IMR-90 (cell line): Measurements from ENCODE around the gene WHRN. TPM values are rescaled to one million over a fixed set of nuclear protein-coding genes. Genes with fewer than 3 reads are reported as not detected.

Experiments used
- ATAC-seq: fragments of 200-7000 bp; cut with Tn5 transposase; 2 replicates; pipeline ENCODE4 v1.9.1; 2020; ENCODE audit warnings: low read depth, mild to moderate bottlenecking, moderate library complexity
- BruUV-seq: library from RNA; stranded (reverse); fragments of 400-500 nt; replicated peaks from 2 replicates; lab custom pipeline; 2021; lab: Mats Ljungman, UMichigan
- CTCF ChIA-PET: fragments of 300-600 bp; formaldehyde crosslinking; extraction: SDS; loops from one replicate; lab custom pipeline; 2021; ENCODE audit warnings: antibody characterized with exemption; lab: Yijun Ruan, JAX
- POLR2A ChIA-PET: fragments of 300-600 bp; sonication (Branson Sonifier 250); formaldehyde crosslinking; loops from one replicate; lab custom pipeline; 2022; ENCODE audit warnings: antibody characterized with exemption; ENCODE audit not compliant: unreplicated experiment; lab: Charles Lee
- DNase-seq: peaks from one replicate; pipeline ENCODE4 v3.0.0; 2013
- H2AFZ ChIP-seq: replicated peaks from 2 replicates; pipeline ENCODE3; 2013; ENCODE audit warnings: low read length, mild to moderate bottlenecking; ENCODE audit not compliant: poor library complexity
- H2AK5ac ChIP-seq: 2 replicates; pipeline ENCODE4 v1.6.1; 2013; ENCODE audit warnings: low read depth, low read length, inconsistent platforms
- H2AK9ac ChIP-seq: replicated peaks from 2 replicates; pipeline ENCODE3; 2013; ENCODE audit warnings: mild to moderate bottlenecking, low read depth, low read length, moderate library complexity; ENCODE audit not compliant: poor library complexity
- H2BK120ac ChIP-seq: 2 replicates; pipeline ENCODE4 v1.6.1; 2013; ENCODE audit warnings: low read depth, low read length, inconsistent platforms
- H2BK15ac ChIP-seq: 3 replicates; pipeline ENCODE4 v1.6.1; 2013; ENCODE audit warnings: low read depth, low read length, inconsistent platforms
- H2BK20ac ChIP-seq: 2 replicates; pipeline ENCODE4 v1.6.1; 2013; ENCODE audit warnings: low read depth, mild to moderate bottlenecking, inconsistent platforms, low read length, moderate library complexity
- H2BK5ac ChIP-seq: 2 replicates; pipeline ENCODE4 v1.6.1; 2013; ENCODE audit warnings: mild to moderate bottlenecking, low read depth, low read length, inconsistent platforms; ENCODE audit not compliant: poor library complexity, severe bottlenecking
- H3K14ac ChIP-seq: replicated peaks from 2 replicates; pipeline ENCODE4 v1.6.1; 2013; ENCODE audit warnings: low read depth, low read length, inconsistent platforms
- H3K18ac ChIP-seq: 2 replicates; pipeline ENCODE4 v1.6.1; 2013; ENCODE audit warnings: low read depth, low read length, control low read depth
- H3K23ac ChIP-seq: 2 replicates; pipeline ENCODE4 v1.6.1; 2013; ENCODE audit warnings: low read depth, low read length, inconsistent platforms
- H3K27ac ChIP-seq: 2 replicates; pipeline ENCODE4 v1.5.1; 2013; ENCODE audit warnings: mild to moderate bottlenecking, control low read depth, low read length; ENCODE audit not compliant: insufficient read depth
- H3K27me3 ChIP-seq: 2 replicates; pipeline ENCODE4 v1.6.1; 2013; ENCODE audit warnings: low read length; ENCODE audit not compliant: control insufficient read depth, insufficient read depth
- H3K36me3 ChIP-seq: 2 replicates; pipeline ENCODE4 v1.6.1; 2013; ENCODE audit warnings: low read length, mixed read lengths; ENCODE audit not compliant: control insufficient read depth, insufficient read depth
- H3K4ac ChIP-seq: 2 replicates; pipeline ENCODE4 v1.6.1; 2013; ENCODE audit warnings: low read depth, low read length, inconsistent platforms
- H3K4me1 ChIP-seq: 2 replicates; pipeline ENCODE4 v1.6.1; 2013; ENCODE audit warnings: low read length, mixed read lengths; ENCODE audit not compliant: control insufficient read depth, insufficient read depth
- H3K4me2 ChIP-seq: 2 replicates; pipeline ENCODE4 v1.6.1; 2013; ENCODE audit warnings: low read depth, mild to moderate bottlenecking, control low read depth, low read length, moderate library complexity
- H3K4me3 ChIP-seq: 2 replicates; pipeline ENCODE4 v1.5.1; 2013; ENCODE audit warnings: low read depth, mild to moderate bottlenecking, control low read depth, low read length, moderate library complexity; ENCODE audit not compliant: insufficient read depth
- H3K56ac ChIP-seq: 2 replicates; pipeline ENCODE4 v1.6.1; 2013; ENCODE audit warnings: low read length, inconsistent platforms; ENCODE audit not compliant: insufficient read depth; ENCODE audit errors: extremely low read depth
- H3K79me1 ChIP-seq, 2 experiments: 2 replicates each; pipeline ENCODE4 v1.6.1; 2013; ENCODE audit warnings: low read length in 2 of 2, inconsistent platforms in 1 of 2, low read depth in 1 of 2
- H3K9ac ChIP-seq: 2 replicates; pipeline ENCODE4 v1.6.1; 2013; ENCODE audit warnings: low read depth, low read length, control low read depth
- H3K9me1 ChIP-seq: 2 replicates; pipeline ENCODE4 v1.6.1; 2013; ENCODE audit warnings: low read length, inconsistent platforms; ENCODE audit not compliant: insufficient read depth
- H3K9me3 ChIP-seq: 2 replicates; pipeline ENCODE4 v1.6.1; 2013; ENCODE audit warnings: low read length; ENCODE audit not compliant: control insufficient read depth, insufficient read depth
- H4K20me1 ChIP-seq: 2 replicates; pipeline ENCODE4 v1.6.1; 2013; ENCODE audit warnings: low read length, inconsistent platforms; ENCODE audit not compliant: insufficient read depth
- H4K5ac ChIP-seq: 2 replicates; pipeline ENCODE4 v1.6.1; 2013; ENCODE audit warnings: mild to moderate bottlenecking, low read depth, low read length, control low read depth
- H4K8ac ChIP-seq, 2 experiments: 2 replicates each; pipeline ENCODE4 v1.6.1; 2013; ENCODE audit warnings: low read depth in 2 of 2, low read length in 2 of 2, control low read depth in 1 of 2, inconsistent platforms in 1 of 2
- H4K91ac ChIP-seq: 2 replicates; pipeline ENCODE4 v1.6.1; 2013; ENCODE audit warnings: low read depth, low read length, inconsistent platforms; ENCODE audit not compliant: insufficient read depth
- BHLHE40 ChIP-seq: fragments of 150-350 bp; IDR thresholded peaks from 2 replicates; pipeline ENCODE4 v1.6.1; 2016; ENCODE audit warnings: mild to moderate bottlenecking, low read depth, low read length
- CEBPB ChIP-seq: IDR thresholded peaks from 2 replicates; pipeline ENCODE4 v1.6.1; 2012; ENCODE audit warnings: low read depth, low read length, improper control_type of control experiment
- CHD1 ChIP-seq: IDR thresholded peaks from 2 replicates; pipeline ENCODE4 v1.6.1; 2012; ENCODE audit warnings: low read depth, low read length, improper control_type of control experiment
- CTCF ChIP-seq: conservative IDR thresholded peaks from 2 replicates; pipeline ENCODE4 v1.5.1; 2012; ENCODE audit warnings: mild to moderate bottlenecking, low read depth, low read length, improper control_type of control experiment
- FOS ChIP-seq: fragments of 150-350 bp; IDR thresholded peaks from 2 replicates; pipeline ENCODE4 v1.6.1; 2016; ENCODE audit warnings: low read depth, low read length
- MAFK ChIP-seq: IDR thresholded peaks from 2 replicates; pipeline ENCODE4 v1.6.1; 2012; ENCODE audit warnings: low read depth, low read length, improper control_type of control experiment
- MAZ ChIP-seq: IDR thresholded peaks from 2 replicates; pipeline ENCODE4 v1.6.1; 2012; ENCODE audit warnings: low read depth, mild to moderate bottlenecking, low read length, improper control_type of control experiment, moderate library complexity, borderline replicate concordance
- MXI1 ChIP-seq: IDR thresholded peaks from 2 replicates; pipeline ENCODE4 v1.6.1; 2012; ENCODE audit warnings: low read depth, mild to moderate bottlenecking, low read length, moderate library complexity, borderline replicate concordance
- NFE2L2 ChIP-seq: fragments of 150-350 bp; IDR thresholded peaks from 2 replicates; pipeline ENCODE4 v1.6.1; 2016; ENCODE audit warnings: low read depth, mild to moderate bottlenecking, low read length
- POLR2A ChIP-seq: IDR thresholded peaks from 2 replicates; pipeline ENCODE4 v1.6.1; 2012; ENCODE audit warnings: mild to moderate bottlenecking, low read depth, low read length
- RAD21 ChIP-seq: IDR thresholded peaks from 2 replicates; pipeline ENCODE4 v1.6.1; 2012; ENCODE audit warnings: low read length, improper control_type of control experiment
- RCOR1 ChIP-seq: IDR thresholded peaks from 2 replicates; pipeline ENCODE4 v1.6.1; 2012; ENCODE audit warnings: mild to moderate bottlenecking, low read length, improper control_type of control experiment; ENCODE audit not compliant: insufficient replicate concordance
- RFX5 ChIP-seq: IDR thresholded peaks from 2 replicates; pipeline ENCODE4 v1.8.0; 2012; ENCODE audit warnings: low read depth, mild to moderate bottlenecking, low read length, moderate library complexity
- SMC3 ChIP-seq: fragments of 150-350 bp; IDR thresholded peaks from 2 replicates; pipeline ENCODE4 v1.6.1; 2016; ENCODE audit warnings: low read depth, mild to moderate bottlenecking, antibody characterized with exemption, low read length, moderate library complexity
- whole genome bisulfite sequencing, 2 experiments: methylation state at CpG; one replicate each; pipeline versions ENCODE4 v1.1.5 to v1.1.7; 2013; ENCODE audit warnings: missing lambda C conversion rate in 2 of 2; ENCODE audit not compliant: insufficient read length in 1 of 2; ENCODE audit errors: extremely low coverage in 2 of 2; 5-methylcytosine and 5-hydroxymethylcytosine counted together
- dilution Hi-C: fragments of 300-500 bp; cut with HindIII; formaldehyde crosslinking; loops from one replicate; pipeline ENCODE4 v1.14.3; 2018; ENCODE audit warnings: low sequenced_read_pairs; ENCODE audit not compliant: unreplicated experiment
- in situ Hi-C: fragments of 300-500 bp; cut with MboI; formaldehyde crosslinking; loops from 3 replicates; pipeline ENCODE4 v1.14.3; 2019; ENCODE audit warnings: low sequenced_read_pairs, inconsistent platforms, mixed read lengths
- intact Hi-C: fragments of 100-400 bp; cut with micrococcal nuclease; formaldehyde crosslinking; loops from 2 replicates; pipeline ENCODE4 v1.10.0; 2022
- polyA plus RNA-seq, 3 experiments: library from polyadenylated mRNA; depleted of rRNA; stranded (reverse); fragments of >200 nt; gene quantifications; 2 replicates each; pipeline ENCODE4 v1.2.3, GENCODE V29; 2012; ENCODE audit warnings: low replicate concordance in 1 of 3
- total RNA-seq: library from RNA; depleted of rRNA; stranded (reverse); fragments of >200 nt; gene quantifications from 2 replicates; pipeline ENCODE4 v1.2.3, GENCODE V29; 2012
- TF ChIP-seq, protein P1 (sequence below): fragments of 150-350 bp; IDR thresholded peaks from 2 replicates; pipeline ENCODE4 v1.6.1; 2017; ENCODE audit warnings: mild to moderate bottlenecking, antibody characterized with exemption, low read length, low read depth
- TF ChIP-seq, protein P2 (sequence below): fragments of 150-350 bp; IDR thresholded peaks from 2 replicates; pipeline ENCODE4 v1.6.1; 2016; ENCODE audit warnings: low read depth, mild to moderate bottlenecking, low read length, moderate library complexity, borderline replicate concordance

Gene WHRN
- total and polyA plus RNA-seq, 2 of the 4 experiments (the other 2 are of a cell fraction): 0.18 to 2.6 TPM

- WGBS, 2 experiments: 11% methylated on average over 3 of the region's 9 CpGs; no CpG with 5 or more reads in 1 of the 2 experiments
- Histone ChIP-seq H2AFZ (no peak overlapping the region), H3K27ac (no peak overlapping the region), H4K91ac (no peak overlapping the region), H3K18ac (no peak overlapping the region), H4K8ac (no peak overlapping the region), H3K9me1 (no peaks in the 10 kb centered on the region), H3K27me3 (peaks cover 13% of the 10 kb centered on the region), H4K20me1 (peaks cover 3% of the 10 kb centered on the region; the same call in 1 of the 2 replicates), H3K79me1 (no peaks in the 10 kb centered on the region), H3K14ac (no peak overlapping the region), H2BK20ac (no peak overlapping the region), H3K4ac (no peak overlapping the region), H3K4me2 (no peak overlapping the region), H2BK5ac (no peak overlapping the region), H2AK5ac (no peak overlapping the region), H3K9ac (no peak overlapping the region), H2AK9ac (peak overlapping the region; percentile 48), H3K9me3 (no peaks in the 10 kb centered on the region), H3K56ac (no peak overlapping the region), H3K4me1 (no peaks in the 10 kb centered on the region), H2BK120ac (no peak overlapping the region), H2BK15ac (no peak overlapping the region), H4K5ac (no peak overlapping the region), H3K36me3 (no peaks in the 10 kb centered on the region), H3K4me3 (no peak overlapping the region), H3K23ac (no peak overlapping the region)
- BruUV-seq: no TSS peak
- TF ChIP-seq, protein P1, sequence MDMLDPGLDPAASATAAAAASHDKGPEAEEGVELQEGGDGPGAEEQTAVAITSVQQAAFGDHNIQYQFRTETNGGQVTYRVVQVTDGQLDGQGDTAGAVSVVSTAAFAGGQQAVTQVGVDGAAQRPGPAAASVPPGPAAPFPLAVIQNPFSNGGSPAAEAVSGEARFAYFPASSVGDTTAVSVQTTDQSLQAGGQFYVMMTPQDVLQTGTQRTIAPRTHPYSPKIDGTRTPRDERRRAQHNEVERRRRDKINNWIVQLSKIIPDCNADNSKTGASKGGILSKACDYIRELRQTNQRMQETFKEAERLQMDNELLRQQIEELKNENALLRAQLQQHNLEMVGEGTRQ: no peak
- no peak for TF ChIP-seq MXI1
- TF ChIP-seq CHD1: no peak
- TF ChIP-seq, protein P2, sequence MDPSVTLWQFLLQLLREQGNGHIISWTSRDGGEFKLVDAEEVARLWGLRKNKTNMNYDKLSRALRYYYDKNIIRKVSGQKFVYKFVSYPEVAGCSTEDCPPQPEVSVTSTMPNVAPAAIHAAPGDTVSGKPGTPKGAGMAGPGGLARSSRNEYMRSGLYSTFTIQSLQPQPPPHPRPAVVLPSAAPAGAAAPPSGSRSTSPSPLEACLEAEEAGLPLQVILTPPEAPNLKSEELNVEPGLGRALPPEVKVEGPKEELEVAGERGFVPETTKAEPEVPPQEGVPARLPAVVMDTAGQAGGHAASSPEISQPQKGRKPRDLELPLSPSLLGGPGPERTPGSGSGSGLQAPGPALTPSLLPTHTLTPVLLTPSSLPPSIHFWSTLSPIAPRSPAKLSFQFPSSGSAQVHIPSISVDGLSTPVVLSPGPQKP: no peak
- TF ChIP-seq MAZ: no peak
- peak; percentile 68 for TF ChIP-seq SMC3
- TF ChIP-seq POLR2A: no peak
- TF ChIP-seq NFE2L2: no peak
- TF ChIP-seq RAD21: peak; percentile 79
- TF ChIP-seq CEBPB: no peak
- TF ChIP-seq MAFK: no peak
- no peak for TF ChIP-seq BHLHE40
- no peak for TF ChIP-seq RFX5
- peak; percentile 69 for TF ChIP-seq CTCF
- TF ChIP-seq FOS: no peak
- TF ChIP-seq RCOR1: no peak
- POLR2A ChIA-PET: no interaction called here
- ATAC-seq (peak; percentile 91), DNase-seq (peak; percentile 37)
- CTCF ChIA-PET: interaction anchor here (3.6 kb wide), 1 partner anchor 218 kb away, joined by 27 read pairs; no protein-coding TSS in a partner anchor
- dilution Hi-C loops: no loop called here
- in situ Hi-C loops: loop anchor here (10.0 to 25.0 kb wide), 2 partner anchors 210 to 1077 kb away; no protein-coding TSS in a partner anchor
- intact Hi-C loops: loop anchor here (1.0 to 10.0 kb wide), 3 partner anchors 218 to 580 kb away; no protein-coding TSS in a partner anchor
These were observed 70.4 kb downstream of the WHRN start for GRCh38 chr9:114434878-114435311.
